ENCODE measurements around the gene RGS7. TPM values are rescaled to one million over a fixed set of nuclear protein-coding genes. Genes with fewer than 3 reads are reported as not detected.

The RGS7 gene
- total and polyA plus RNA-seq, 10 of the 15 experiments (the other 5 are each of a cell fraction or from before 2014, with no cell fraction given): not detected

DNA sequence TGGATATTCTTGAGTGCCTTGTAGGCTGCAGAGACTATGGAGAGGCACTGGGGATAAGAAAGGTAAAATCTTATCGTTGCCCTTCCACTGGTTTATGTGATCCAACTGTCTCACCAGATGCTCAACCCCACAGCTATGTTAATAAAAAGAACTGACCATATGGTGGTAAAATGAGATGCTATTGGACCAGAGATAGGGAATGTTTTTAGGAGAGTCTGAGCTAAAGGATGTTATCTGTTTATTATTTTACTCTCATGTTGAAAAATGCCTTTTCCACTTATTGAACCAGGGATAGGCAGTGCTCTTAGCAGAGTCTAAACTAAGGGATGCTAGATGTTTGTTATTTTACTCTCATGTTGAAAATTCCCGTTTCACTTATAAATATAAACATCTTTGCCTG lies 572.2 kb downstream of the RGS7 start:
- Histone ChIP-seq H3K27me3 (replicated peaks in 1 of 2; ENCODE audit: control insufficient read depth in 2 of 2, insufficient read depth in 2 of 2, low read length in 1 of 2) (no peaks in the 10 kb centered on the region), H2AFZ (ENCODE audit: control insufficient read depth, low read depth, low read length) (no peak overlapping the region), H3K27ac (ENCODE audit: control insufficient read depth, insufficient read depth) (no peak overlapping the region), H3K79me2 (ENCODE audit: control insufficient read depth, insufficient read depth, low read length) (no peaks in the 10 kb centered on the region), H3K4me3 (no peak overlapping the region), H3K4me1 (ENCODE audit: control insufficient read depth, insufficient read depth, low read length) (no peaks in the 10 kb centered on the region), H3K9ac (ENCODE audit: control insufficient read depth, insufficient read depth, low read length) (no peak overlapping the region), H3K4me2 (ENCODE audit: control insufficient read depth, insufficient read depth) (no peak overlapping the region), H3K36me3 (ENCODE audit: control insufficient read depth in 2 of 2, insufficient read depth in 2 of 2, low read length in 1 of 2) (no peaks in the 10 kb centered on the region), H3K9me3 (replicated peaks; ENCODE audit: control insufficient read depth, insufficient read depth, low read length) (no peaks in the 10 kb centered on the region), H4K20me1 (ENCODE audit: control insufficient read depth, insufficient read depth) (no peaks in the 10 kb centered on the region)
- ChIA-PET POLR2A (no interaction called here), CTCF (interaction anchor here (1.0 kb wide), 1 partner anchor 329 kb away, joined by 3 read pairs; no protein-coding TSS in a partner anchor), RAD21 (ENCODE audit: unreplicated experiment) (no interaction called here), SMC1A (ENCODE audit: uncharacterized antibody, unreplicated experiment) (no interaction called here)
- no peak for ATAC-seq
- BruUV-seq (replicated peaks): no TSS peak
- 11% methylated on average over 2 of the region's 2 CpGs for WGBS (ENCODE audit: insufficient coverage, insufficient replicate concordance, low lambda C conversion rate, missing lambda C conversion rate)
- no peak for FAIRE-seq
- no peak for DNase-seq (ENCODE audit: low read depth, low spot score)
- in situ Hi-C loops (cut with MboI) (no loop called here), intact Hi-C loops (cut with micrococcal nuclease; ENCODE audit: unreplicated experiment) (no loop called here)
- TF ChIP-seq BMI1 (IDR thresholded peaks at IDR 0.05; ENCODE audit: borderline replicate concordance) (no peak), CHD2 (IDR thresholded peaks at IDR 0.05; ENCODE audit: borderline replicate concordance, low read depth, low read length) (no peak), ZNF687 (IDR thresholded peaks at IDR 0.05) (no peak), SUPT20H (IDR thresholded peaks at IDR 0.05; ENCODE audit: borderline replicate concordance, control insufficient read depth, low read depth, low read length) (no peak), POLR2AphosphoS2 (IDR thresholded peaks at IDR 0.05; ENCODE audit: low read depth, low read length) (no peak), ZNF274 (IDR thresholded peaks at IDR 0.05; ENCODE audit: insufficient read depth, insufficient read length) (no peak), ZNF207 (IDR thresholded peaks at IDR 0.05; ENCODE audit: borderline replicate concordance) (no peak), MXI1 (IDR thresholded peaks at IDR 0.05; ENCODE audit: low read depth, low read length) (no peak), RAD51 (IDR thresholded peaks at IDR 0.05) (no peak), NFXL1 (IDR thresholded peaks at IDR 0.05; ENCODE audit: borderline replicate concordance) (no peak), TCF12 (IDR thresholded peaks at IDR 0.05; ENCODE audit: low read depth, low read length) (no peak), KLF5 (IDR thresholded peaks at IDR 0.05; ENCODE audit: partially characterized antibody) (no peak)
- TF ChIP-seq, protein P1, sequence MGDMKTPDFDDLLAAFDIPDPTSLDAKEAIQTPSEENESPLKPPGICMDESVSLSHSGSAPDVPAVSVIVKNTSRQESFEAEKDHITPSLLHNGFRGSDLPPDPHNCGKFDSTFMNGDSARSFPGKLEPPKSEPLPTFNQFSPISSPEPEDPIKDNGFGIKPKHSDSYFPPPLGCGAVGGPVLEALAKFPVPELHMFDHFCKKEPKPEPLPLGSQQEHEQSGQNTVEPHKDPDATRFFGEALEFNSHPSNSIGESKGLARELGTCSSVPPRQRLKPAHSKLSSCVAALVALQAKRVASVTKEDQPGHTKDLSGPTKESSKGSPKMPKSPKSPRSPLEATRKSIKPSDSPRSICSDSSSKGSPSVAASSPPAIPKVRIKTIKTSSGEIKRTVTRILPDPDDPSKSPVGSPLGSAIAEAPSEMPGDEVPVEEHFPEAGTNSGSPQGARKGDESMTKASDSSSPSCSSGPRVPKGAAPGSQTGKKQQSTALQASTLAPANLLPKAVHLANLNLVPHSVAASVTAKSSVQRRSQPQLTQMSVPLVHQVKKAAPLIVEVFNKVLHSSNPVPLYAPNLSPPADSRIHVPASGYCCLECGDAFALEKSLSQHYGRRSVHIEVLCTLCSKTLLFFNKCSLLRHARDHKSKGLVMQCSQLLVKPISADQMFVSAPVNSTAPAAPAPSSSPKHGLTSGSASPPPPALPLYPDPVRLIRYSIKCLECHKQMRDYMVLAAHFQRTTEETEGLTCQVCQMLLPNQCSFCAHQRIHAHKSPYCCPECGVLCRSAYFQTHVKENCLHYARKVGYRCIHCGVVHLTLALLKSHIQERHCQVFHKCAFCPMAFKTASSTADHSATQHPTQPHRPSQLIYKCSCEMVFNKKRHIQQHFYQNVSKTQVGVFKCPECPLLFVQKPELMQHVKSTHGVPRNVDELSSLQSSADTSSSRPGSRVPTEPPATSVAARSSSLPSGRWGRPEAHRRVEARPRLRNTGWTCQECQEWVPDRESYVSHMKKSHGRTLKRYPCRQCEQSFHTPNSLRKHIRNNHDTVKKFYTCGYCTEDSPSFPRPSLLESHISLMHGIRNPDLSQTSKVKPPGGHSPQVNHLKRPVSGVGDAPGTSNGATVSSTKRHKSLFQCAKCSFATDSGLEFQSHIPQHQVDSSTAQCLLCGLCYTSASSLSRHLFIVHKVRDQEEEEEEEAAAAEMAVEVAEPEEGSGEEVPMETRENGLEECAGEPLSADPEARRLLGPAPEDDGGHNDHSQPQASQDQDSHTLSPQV (IDR thresholded peaks at IDR 0.05): no peak
- TF ChIP-seq, protein P2, sequence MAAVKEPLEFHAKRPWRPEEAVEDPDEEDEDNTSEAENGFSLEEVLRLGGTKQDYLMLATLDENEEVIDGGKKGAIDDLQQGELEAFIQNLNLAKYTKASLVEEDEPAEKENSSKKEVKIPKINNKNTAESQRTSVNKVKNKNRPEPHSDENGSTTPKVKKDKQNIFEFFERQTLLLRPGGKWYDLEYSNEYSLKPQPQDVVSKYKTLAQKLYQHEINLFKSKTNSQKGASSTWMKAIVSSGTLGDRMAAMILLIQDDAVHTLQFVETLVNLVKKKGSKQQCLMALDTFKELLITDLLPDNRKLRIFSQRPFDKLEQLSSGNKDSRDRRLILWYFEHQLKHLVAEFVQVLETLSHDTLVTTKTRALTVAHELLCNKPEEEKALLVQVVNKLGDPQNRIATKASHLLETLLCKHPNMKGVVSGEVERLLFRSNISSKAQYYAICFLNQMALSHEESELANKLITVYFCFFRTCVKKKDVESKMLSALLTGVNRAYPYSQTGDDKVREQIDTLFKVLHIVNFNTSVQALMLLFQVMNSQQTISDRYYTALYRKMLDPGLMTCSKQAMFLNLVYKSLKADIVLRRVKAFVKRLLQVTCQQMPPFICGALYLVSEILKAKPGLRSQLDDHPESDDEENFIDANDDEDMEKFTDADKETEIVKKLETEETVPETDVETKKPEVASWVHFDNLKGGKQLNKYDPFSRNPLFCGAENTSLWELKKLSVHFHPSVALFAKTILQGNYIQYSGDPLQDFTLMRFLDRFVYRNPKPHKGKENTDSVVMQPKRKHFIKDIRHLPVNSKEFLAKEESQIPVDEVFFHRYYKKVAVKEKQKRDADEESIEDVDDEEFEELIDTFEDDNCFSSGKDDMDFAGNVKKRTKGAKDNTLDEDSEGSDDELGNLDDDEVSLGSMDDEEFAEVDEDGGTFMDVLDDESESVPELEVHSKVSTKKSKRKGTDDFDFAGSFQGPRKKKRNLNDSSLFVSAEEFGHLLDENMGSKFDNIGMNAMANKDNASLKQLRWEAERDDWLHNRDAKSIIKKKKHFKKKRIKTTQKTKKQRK (IDR thresholded peaks at IDR 0.05; ENCODE audit: low read depth, low read length): no peak

Data from GM12878 (cell line).